Stimulated activated CD4-positive, alpha-beta T cell treated with anti-CD3 and anti-CD28 coated beads, TNF-alpha, amount 100 ng/mL, for 4 hours (primary cell): ENCODE measurements around the gene HTD2.
A peak's percentile ranks its signal among the peaks of the same experiment; 100 is the strongest.
"Not testable (repeated sequence)": the region's sequence is repeated elsewhere in the genome, so short reads cannot be mapped to it uniquely, and the experiment has no call there.

ENCODE experiments used
- DNase-seq, 3 experiments: peaks; one replicate each; pipeline ENCODE4 v3.0.0-alpha.2; 2020; ENCODE audit warnings: low read depth in 3 of 3

The HTD2 gene

GRCh38 chr3:58305882-58306711 lies at the start of gene HTD2, which contains the start of gene RPP14:
Gene HTD2 (plus strand): TSS chr3:58306520. CDS start chr3:58317614, 11,094 bp downstream.
Gene RPP14 (plus strand): TSS chr3:58306245. CDS start chr3:58310330, 4,085 bp downstream.
- DNase-seq = peak; percentile 97 to 98 (median 97)

DNA sequence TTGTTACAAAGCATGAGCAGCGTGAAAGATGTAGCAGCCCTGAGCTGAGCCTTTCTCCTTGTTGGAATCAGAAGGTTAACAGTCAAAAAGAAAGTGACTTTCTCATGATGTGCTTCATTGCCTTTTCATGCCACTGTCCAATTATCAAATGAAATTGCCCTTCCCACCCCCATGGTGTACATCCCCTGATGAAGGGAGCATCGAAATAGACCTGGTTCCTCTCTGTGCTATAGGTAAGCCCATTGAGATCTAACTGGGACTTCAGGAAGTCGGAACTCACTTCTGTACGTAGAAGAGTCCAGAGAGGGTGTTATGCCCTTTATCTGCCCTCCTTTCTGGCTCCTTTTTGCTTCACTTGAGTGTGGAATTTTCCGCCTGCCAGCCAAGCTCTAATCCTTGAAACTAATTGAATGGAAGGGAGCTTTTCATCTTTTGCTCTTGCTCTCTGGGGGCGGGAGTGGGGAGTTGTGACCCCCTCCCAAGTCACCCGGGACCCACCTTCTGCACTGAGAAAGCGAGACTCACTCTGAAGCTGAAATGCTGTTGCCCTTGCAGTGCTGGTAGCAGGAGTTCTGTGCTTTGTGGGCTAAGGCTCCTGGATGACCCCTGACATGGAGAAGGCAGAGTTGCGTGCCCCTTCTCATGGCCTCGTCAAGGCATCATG lies 47.8 kb upstream of the HTD2 start:
- no peak for DNase-seq

GRCh38 chr3:58260261-58260731 lies 46.0 kb upstream of the HTD2 start:
- no peak for DNase-seq

- DNase-seq = no peak
These were observed 45.6 kb upstream of the HTD2 start for GRCh38 chr3:58260733-58261132.

DNA sequence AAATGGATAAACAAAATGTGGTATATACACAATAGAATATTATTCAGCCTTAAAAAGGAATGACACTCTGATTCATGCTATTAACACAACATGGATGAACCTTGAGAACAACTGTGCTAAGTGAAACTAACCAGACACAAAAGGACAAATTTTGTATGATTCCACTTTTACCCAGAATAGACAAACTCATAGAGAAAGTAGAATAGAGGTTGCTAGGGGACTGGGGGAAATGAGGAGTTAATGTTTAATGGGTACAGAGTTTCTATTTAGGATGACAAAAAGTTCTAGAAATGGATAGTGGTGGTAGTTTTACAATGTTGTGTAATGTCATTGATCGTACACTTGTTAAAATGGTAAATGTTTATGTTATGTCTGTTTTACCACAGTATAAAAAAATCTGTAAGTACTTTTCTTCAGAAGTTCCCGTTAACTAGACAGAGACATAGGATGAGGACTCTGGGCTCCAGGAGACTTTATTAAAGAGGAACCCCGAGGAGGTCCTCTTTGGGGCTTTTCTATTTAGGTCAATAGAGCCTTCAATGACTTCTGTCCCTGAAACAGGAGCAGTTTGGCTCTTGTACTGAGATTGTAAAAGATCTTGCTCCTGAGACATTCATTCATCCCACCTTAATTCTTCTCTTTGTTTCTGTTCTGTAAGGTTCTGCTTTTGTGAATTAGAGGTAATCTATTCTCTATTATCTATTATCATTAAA lies 44.2 kb upstream of the HTD2 start:
- no peak for DNase-seq

GRCh38 chr3:58266577-58266976 lies 39.7 kb upstream of the HTD2 start:
- DNase-seq = no peak

DNA sequence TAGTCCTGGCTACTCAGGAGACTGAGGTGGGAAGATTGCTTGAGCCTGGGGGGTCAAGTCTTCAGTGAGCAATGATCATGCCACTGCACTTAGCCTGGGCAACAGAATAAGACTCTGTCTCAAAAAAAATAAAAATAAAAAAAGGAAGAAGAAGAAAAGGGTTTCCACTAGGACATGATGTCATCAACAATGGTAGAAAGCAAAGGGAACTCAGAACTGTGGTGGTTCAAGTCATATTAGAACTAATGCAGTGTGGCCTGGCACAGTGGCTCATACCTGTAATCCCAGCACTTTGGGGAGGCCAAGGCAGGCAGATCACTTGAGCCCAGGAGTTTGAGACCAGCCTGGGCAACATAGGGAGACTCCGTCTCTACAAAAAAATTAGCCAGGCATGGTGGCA lies 38.8 kb upstream of the HTD2 start:
- not testable (repeated sequence) for DNase-seq

DNA sequence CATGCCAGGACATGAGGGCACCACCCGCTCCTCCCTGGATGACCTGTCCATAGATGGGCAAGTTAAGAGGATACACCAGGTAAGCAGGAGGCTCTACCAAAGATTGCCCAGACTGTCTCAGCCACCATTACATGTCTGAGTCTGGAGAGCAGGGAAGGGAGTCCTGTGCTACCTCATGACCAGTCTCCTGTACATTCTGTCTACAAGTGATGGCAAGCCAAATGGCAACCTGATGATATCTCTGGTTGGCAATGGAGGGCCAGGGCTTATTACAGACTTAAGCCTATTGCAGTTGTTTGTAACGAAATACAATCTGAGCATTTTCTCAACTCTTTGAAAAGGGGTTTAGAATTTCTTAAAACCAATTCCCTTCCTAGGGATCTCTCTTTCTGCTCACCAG lies 37.0 kb upstream of the HTD2 start:
- DNase-seq = no peak

- DNase-seq = no peak
These were observed 35.8 kb upstream of the HTD2 start for GRCh38 chr3:58270485-58270884.

GRCh38 chr3:58271901-58272501 lies 34.3 kb upstream of the HTD2 start:
- no peak for DNase-seq

- DNase-seq = no peak
These were observed 33.4 kb upstream of the HTD2 start for GRCh38 chr3:58272891-58273290.

GRCh38 chr3:58273362-58273761 lies 33.0 kb upstream of the HTD2 start:
- not testable (repeated sequence) for DNase-seq

DNA sequence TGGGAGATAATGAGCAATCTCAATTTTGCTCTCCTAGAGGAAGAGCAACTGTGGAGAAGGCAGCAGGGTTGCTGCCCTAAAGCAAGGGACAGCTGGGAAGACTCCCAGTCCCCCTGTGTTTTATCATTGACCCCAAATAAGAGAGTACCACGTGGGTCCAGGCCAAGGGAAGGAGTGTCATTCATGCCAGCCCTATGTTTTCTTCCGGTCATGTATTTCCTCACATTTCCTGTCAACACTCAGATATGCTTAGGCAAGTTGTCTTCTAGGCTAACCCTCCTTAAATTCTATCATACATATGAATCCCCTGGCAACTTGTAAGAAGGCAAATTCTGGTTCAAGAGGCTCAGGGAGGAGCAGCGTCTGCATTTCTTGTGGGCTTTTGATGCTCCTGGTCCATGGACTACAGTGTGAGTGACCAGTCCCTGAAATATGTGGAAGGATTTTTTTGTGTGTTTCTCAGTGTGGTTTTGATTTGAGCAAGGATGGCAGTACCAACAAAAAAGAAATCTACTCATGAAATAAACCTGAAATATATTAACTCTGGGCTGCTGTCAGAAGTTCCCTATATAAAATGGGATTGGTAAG lies 32.2 kb upstream of the HTD2 start:
- no peak for DNase-seq

DNA sequence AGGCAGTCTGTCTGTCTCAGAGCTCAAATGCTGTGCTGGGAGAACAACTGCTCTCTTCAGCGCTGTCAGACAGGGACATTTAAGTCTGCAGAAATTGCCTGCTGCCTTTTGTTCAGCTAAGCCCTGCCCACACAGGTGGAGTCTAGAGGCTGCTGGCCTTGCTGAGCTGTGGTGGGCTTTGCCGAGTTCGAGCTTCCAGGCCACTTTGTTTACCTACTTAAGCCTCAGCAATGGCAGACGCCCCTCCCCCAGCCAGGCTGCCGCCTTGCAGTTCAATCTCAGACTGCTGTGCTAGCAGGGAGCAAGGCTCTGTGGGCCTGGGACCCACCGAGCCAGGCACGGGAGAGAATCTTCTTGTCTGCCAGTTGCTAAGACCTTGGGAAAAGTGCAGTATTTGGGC lies 25.3 kb upstream of the HTD2 start:
- no peak for DNase-seq

DNA sequence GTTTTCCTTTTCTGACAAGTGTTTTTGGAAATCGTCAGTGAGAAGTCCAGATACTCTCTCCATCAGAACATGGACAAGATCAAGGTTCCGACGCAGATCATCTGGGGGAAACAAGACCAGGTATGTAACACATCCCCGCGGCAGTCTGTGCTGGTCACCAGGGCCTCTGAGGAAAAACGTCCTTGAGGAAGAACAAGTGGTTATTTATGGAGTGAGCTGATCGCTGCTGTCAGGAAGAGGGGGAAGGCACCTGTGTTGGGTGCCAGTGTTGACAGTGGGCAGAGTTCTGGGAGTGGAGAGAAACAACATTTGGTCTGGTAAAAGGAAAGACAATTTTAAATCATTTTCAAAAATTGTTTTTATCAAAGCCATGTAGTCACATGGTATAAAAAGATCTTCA lies 21.0 kb upstream of the HTD2 start:
- no peak for DNase-seq

DNA sequence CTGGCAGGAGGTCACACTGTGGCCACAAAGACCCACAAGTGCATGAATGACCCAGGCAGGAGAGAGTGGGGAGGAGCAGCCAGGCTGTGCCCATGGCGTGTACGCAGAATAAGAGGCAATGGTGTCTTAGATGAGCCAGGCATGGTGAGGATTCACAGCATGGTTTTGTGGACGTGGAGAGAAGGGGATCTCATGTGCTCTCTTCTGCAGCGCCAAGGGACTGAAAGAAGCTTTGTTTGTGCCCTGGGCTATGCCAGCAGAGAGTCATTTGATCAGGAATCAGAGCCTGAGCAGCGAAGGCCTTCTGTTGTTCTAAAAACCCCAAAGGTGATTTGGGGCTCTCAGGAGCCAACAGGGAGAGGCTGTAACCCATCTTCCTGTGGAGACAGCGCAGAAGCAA lies 19.0 kb upstream of the HTD2 start:
- no peak for DNase-seq

DNA sequence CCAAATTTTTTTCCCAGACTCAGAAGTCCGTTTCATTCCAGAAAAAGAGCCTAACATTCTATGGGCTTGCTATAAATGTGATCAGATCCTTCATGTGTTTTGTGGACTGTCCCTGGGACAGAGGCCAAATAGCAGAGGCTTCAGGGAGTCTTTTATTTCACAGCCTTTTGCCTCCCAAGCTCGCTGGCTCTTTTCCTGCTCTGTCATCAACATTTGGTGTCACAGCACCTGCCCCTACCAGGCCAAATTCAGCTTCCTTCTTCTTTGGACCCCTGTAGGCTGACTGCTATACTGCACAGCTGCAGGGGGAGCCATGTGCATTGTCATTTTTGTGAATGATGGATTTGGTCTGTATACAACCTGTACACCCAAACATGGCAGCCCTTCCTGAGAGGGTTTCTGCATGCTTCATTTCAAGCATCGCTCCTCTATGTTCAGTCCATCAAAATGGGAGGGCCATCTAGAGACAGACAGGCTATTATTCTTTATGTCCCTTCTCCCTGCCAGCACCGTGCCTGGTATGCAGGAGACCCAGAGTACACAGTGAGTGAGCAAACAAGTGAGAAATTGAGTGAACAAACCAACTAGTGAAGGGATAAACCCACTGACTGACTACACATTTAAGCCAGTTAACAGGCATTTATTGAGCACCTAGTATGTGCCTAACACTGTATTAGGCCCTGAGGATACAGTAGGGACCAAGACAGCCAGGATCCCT lies 18.1 kb upstream of the HTD2 start:
- DNase-seq = no peak

DNA sequence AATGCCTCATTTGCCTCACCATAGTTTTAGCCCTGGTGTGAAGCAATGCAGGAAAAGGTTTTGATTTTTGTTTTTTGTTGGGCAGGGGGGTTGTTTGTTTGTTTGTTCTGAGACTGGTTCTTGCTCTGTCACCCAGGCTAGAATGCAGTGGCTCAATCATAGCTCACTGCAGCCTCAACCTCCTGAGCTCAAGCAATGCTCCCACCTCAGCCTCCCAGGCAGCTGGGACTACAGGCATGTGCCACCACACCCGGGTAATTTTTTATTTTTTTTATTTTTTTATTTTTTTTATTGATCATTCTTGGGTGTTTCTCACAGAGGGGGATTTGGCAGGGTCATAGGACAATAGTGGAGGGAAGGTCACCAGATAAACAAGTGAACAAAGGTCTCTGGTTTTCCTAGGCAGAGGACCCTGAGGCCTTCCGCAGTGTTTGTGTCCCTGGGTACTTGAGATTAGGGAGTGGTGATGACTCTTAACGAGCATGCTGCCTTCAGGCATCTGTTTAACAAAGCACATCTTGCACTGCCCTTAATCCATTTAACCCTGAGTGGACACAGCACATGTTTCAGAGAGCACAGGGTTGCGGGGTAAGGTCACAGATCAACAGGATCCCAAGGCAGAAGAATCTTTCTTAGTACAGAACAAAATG lies 17.2 kb upstream of the HTD2 start:
- DNase-seq = not testable (repeated sequence)

DNA sequence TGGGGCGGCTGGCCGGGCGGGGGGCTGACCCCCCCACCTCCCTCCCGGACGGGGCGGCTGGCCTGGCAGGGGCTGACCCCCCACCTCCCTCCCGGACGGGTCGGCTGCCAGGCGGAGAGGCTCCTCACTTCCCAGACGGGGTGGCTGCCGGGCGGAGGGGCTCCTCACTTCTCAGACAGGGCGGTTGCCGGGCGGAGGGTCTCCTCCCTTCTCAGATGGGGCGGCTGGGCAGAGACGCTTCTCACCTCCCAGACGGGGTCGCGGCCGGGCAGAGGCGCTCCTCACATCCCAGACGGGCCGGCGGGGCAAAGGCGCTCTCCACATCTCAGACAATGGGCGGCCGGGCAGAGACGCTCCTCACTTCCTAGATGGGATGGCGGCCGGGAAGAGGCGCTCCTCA lies 15.9 kb upstream of the HTD2 start:
- not testable (repeated sequence) for DNase-seq

DNA sequence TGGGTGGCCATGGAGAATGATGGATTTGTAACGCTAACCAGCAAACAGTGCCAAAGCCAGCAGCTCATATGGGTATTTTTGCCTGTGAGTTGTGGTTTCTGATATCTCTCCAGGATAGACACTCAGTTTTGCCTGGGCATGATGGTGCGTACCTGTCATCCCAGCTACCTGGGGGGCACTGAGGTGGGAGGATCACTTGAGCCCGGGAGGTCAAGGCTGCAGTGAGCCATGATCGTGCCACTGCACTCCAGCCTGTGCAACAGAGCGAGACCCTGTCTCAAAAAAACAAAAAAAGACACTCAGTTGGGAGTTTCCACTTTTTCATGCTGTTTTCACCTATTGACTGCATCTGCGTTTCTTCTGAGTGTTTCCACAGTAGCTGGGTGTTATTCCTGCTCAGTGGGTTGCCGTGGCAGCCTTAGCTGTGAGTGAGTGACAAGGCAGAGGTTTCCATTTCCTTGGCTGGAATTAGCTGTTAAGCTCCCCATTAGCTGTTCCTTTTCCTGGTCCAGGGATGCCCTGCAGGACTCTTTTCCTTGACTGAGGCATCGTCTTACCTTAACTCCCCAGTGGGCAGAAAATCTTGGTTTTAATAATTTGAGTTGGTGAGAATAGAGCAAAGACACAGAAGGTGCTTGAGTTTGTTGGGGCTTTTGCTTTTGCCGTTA lies 14.5 kb upstream of the HTD2 start:
- DNase-seq = no peak
